CD4-positive, alpha-beta T cell (primary cell): ENCODE results near the gene KRTAP10-5. TPM values are rescaled to one million over a fixed set of nuclear protein-coding genes. Genes with fewer than 3 reads are reported as not detected.

Experiments
- ATAC-seq: fragments of 200-7000 bp; cut with Tn5 transposase; one replicate; pipeline ENCODE4 v1.10.0; 2022; ENCODE audit warnings: mild to moderate bottlenecking; ENCODE audit not compliant: poor library complexity
- CTCF ChIA-PET: fragments of 350-600 bp; sonication (Branson Sonifier 250); formaldehyde crosslinking; loops from one replicate; lab custom pipeline; 2021; ENCODE audit warnings: antibody characterized with exemption, inconsistent platforms; lab: Charles Lee
- POLR2A ChIA-PET: fragments of 350-600 bp; sonication (Branson Sonifier 250); formaldehyde crosslinking; loops from one replicate; lab custom pipeline; 2021; ENCODE audit warnings: antibody characterized with exemption, inconsistent platforms; lab: Charles Lee
- DNase-seq, 14 experiments: peaks; one replicate each; pipeline ENCODE4 v3.0.0-alpha.2; 2013 to 2020; ENCODE audit warnings: mixed read lengths in 2 of 14
- H3K27ac ChIP-seq, 2 donors: one replicate each; pipeline versions ENCODE4 v1.5.1 to v1.7.0; 2013; ENCODE audit warnings: low read length in 2 of 2, low read depth in 1 of 2, mild to moderate bottlenecking in 1 of 2
- H3K27me3 ChIP-seq, 2 experiments: 1 replicate in 1 of 2; 2 replicates in 1 of 2; pipeline versions ENCODE4 v1.6.1 to v1.7.0; 2013; ENCODE audit warnings: low read length in 2 of 2, control low read depth in 1 of 2, mild to moderate bottlenecking in 1 of 2, moderate library complexity in 1 of 2; ENCODE audit not compliant: insufficient read depth in 2 of 2, control insufficient read depth in 1 of 2
- H3K36me3 ChIP-seq: one replicate; pipeline ENCODE4 v1.6.1; 2013; ENCODE audit warnings: low read length, control low read depth; ENCODE audit not compliant: insufficient read depth
- H3K4me1 ChIP-seq: one replicate; pipeline ENCODE4 v1.6.1; 2013; ENCODE audit warnings: low read length, control low read depth; ENCODE audit not compliant: insufficient read depth
- H3K4me3 ChIP-seq: one replicate; pipeline ENCODE4 v1.5.1; 2013; ENCODE audit warnings: mild to moderate bottlenecking, low read length, moderate library complexity
- H3K9me3 ChIP-seq, 2 experiments: 1 replicate in 1 of 2; 2 replicates in 1 of 2; pipeline versions ENCODE4 v1.6.1 to v1.7.0; 2013; ENCODE audit warnings: low read length in 2 of 2, mild to moderate bottlenecking in 2 of 2, control low read depth in 1 of 2, moderate library complexity in 1 of 2; ENCODE audit not compliant: control insufficient read depth in 1 of 2, insufficient read depth in 1 of 2
- H3K27ac Mint-ChIP-seq: one replicate; pipeline ENCODE4 v1.8.0; 2020; ENCODE audit warnings: mixed read lengths
- H3K27me3 Mint-ChIP-seq: one replicate; pipeline ENCODE4 v1.8.0; 2021; ENCODE audit warnings: mixed read lengths
- H3K36me3 Mint-ChIP-seq: one replicate; pipeline ENCODE4 v1.8.0; 2021; ENCODE audit warnings: low read depth, mixed read lengths
- H3K4me1 Mint-ChIP-seq: one replicate; pipeline ENCODE4 v1.8.0; 2021; ENCODE audit warnings: low read depth, mixed read lengths
- H3K4me3 Mint-ChIP-seq: one replicate; pipeline ENCODE4 v1.8.0; 2020; ENCODE audit warnings: mild to moderate bottlenecking, mixed read lengths
- H3K9me3 Mint-ChIP-seq: one replicate; pipeline ENCODE4 v1.8.0; 2020; ENCODE audit warnings: mixed read lengths
- CTCF ChIP-seq: fragments of 200-600 bp; IDR thresholded peaks from one replicate; pipeline ENCODE4 v1.8.0; 2022; ENCODE audit warnings: antibody characterized with exemption, mild to moderate bottlenecking
- intact Hi-C, 2 experiments: fragments of 100-400 bp; cut with DNase I in 1 of 2; cut with micrococcal nuclease in 1 of 2; formaldehyde crosslinking; loops; one replicate each; pipeline versions ENCODE4 v1.15.1 to v1.9.0; 2023 to 2025; cut with DNase I, micrococcal nuclease
- total RNA-seq, 174 experiments: library from RNA in 2 of 174; stranded (reverse) in 2 of 174; gene quantifications; one replicate each; pipeline ENCODE4 v1.2.3 and lab custom pipeline; 2021 to 2026

KRTAP10-5 gene
- total RNA-seq, 2 experiments from 2014 or later: not detected

GRCh38 chr21:44623575-44623974, 43.2 kb upstream of the KRTAP10-5 start:
- ChIA-PET CTCF (no interaction called here), POLR2A (no interaction called here)
- TF ChIP-seq CTCF: no peak
- no peaks in the 10 kb centered on the region for H3K27me3 ChIP-seq
- ATAC-seq (no peak), DNase-seq (no peak)
- H3K27ac ChIP-seq: no peak overlapping the region
- peaks cover 28% of the 10 kb centered on the region for H3K4me1 Mint-ChIP-seq
- peaks cover 15 to 27% of the 10 kb centered on the region in 2 experiments for H3K9me3 ChIP-seq
- intact Hi-C loops: no loop called here
- H3K4me1 ChIP-seq: peaks cover 36% of the 10 kb centered on the region
- H3K36me3 Mint-ChIP-seq: peaks cover 51% of the 10 kb centered on the region
- no peak overlapping the region for H3K4me3 Mint-ChIP-seq
- no peaks in the 10 kb centered on the region for H3K27me3 Mint-ChIP-seq
- no peaks in the 10 kb centered on the region for H3K36me3 ChIP-seq
- peaks cover 28% of the 10 kb centered on the region for H3K9me3 Mint-ChIP-seq
- H3K27ac Mint-ChIP-seq: no peak overlapping the region
- no peak overlapping the region for H3K4me3 ChIP-seq

- intact Hi-C loops: loop anchor here (2.0 to 10.0 kb wide), 5 partner anchors 32 to 102 kb away; partner anchors contain the start of genes KRTAP10-1 (in 1 of the 2), KRTAP12-3 (in 1 of the 2) and KRTAP12-4 (in 1 of the 2)
- Mint-ChIP-seq H3K27ac (peak overlapping the region; percentile 88), H3K4me3 (peak overlapping the region; percentile 62), H3K27me3 (no peaks in the 10 kb centered on the region), H3K36me3 (peaks cover 53% of the 10 kb centered on the region), H3K4me1 (peaks cover 48% of the 10 kb centered on the region), H3K9me3 (peaks cover 28% of the 10 kb centered on the region)
- POLR2A ChIA-PET: interaction anchor here (1.3 to 2.4 kb wide), 5 partner anchors 11 to 198 kb away, joined by 4 to 40 read pairs (median 5); partner anchors contain the start of genes KRTAP12-3 and SUMO3
- H3K4me1 ChIP-seq: peaks cover 42% of the 10 kb centered on the region
- peak overlapping the region; percentile 44 to 74 for H3K27ac ChIP-seq
- H3K36me3 ChIP-seq: no peaks in the 10 kb centered on the region
- peaks cover 12 to 26% of the 10 kb centered on the region in 2 experiments for H3K9me3 ChIP-seq
- no peaks in the 10 kb centered on the region for H3K27me3 ChIP-seq
- CTCF ChIA-PET: no interaction called here
- no peak overlapping the region for H3K4me3 ChIP-seq
- no peak for TF ChIP-seq CTCF
- no peak for DNase-seq
- ATAC-seq: no peak
Observed at GRCh38 chr21:44619886-44620285, 39.5 kb upstream of the KRTAP10-5 start.

- no peaks in the 10 kb centered on the region for H3K36me3 ChIP-seq
- TF ChIP-seq CTCF: no peak
- CTCF ChIA-PET: no interaction called here
- Mint-ChIP-seq H3K4me1 (peaks cover 52% of the 10 kb centered on the region), H3K27me3 (no peaks in the 10 kb centered on the region), H3K27ac (peak overlapping the region; percentile 88), H3K9me3 (peaks cover 27% of the 10 kb centered on the region), H3K4me3 (peak overlapping the region; percentile 26), H3K36me3 (peaks cover 50% of the 10 kb centered on the region)
- intact Hi-C loops: loop anchor here (2.0 to 10.0 kb wide), 5 partner anchors 33 to 103 kb away; partner anchors contain the start of genes KRTAP10-1 (in 1 of the 2), KRTAP12-3 (in 1 of the 2) and KRTAP12-4 (in 1 of the 2)
- H3K9me3 ChIP-seq: peaks cover 12 to 16% of the 10 kb centered on the region in 2 experiments
- peaks cover 42% of the 10 kb centered on the region for H3K4me1 ChIP-seq
- peak overlapping the region; percentile 44 to 74 for H3K27ac ChIP-seq
- POLR2A ChIA-PET: interaction anchor here (0.9 to 2.4 kb wide), 10 partner anchors 9 to 255 kb away, joined by 3 to 40 read pairs (median 5); partner anchors contain the start of genes KRTAP12-3 and SUMO3
- peak; percentile 98 for ATAC-seq
- peak; percentile 44 to 89 (median 60) for DNase-seq
- no peaks in the 10 kb centered on the region for H3K27me3 ChIP-seq
- no peak overlapping the region for H3K4me3 ChIP-seq
Observed at GRCh38 chr21:44618909-44619308, 38.5 kb upstream of the KRTAP10-5 start.
